ENCODE measurements around the gene TBKBP1.

TBKBP1 gene

DNA sequence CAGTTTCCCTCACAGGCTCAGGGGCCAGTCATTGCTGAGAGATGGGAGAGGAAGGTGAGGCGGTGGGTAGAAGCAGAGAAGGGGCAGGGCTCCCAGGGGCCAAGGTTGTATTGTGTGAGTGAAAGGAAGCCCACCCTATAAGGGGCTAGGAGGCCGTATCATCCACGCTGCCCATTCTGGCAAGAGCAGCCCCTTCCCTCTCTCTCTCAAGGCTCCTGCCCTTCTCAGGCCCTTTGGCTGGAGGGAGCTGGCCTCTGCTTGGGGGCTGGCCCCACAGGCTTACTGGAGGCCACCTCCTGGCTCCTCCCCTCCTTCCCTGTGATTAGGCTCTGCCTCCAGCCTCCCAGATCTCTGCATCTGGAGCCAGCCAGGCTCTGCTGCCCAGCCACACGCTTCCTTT is 7.6 kb downstream of the TBKBP1 start:
- TF ChIP-seq, protein P1, sequence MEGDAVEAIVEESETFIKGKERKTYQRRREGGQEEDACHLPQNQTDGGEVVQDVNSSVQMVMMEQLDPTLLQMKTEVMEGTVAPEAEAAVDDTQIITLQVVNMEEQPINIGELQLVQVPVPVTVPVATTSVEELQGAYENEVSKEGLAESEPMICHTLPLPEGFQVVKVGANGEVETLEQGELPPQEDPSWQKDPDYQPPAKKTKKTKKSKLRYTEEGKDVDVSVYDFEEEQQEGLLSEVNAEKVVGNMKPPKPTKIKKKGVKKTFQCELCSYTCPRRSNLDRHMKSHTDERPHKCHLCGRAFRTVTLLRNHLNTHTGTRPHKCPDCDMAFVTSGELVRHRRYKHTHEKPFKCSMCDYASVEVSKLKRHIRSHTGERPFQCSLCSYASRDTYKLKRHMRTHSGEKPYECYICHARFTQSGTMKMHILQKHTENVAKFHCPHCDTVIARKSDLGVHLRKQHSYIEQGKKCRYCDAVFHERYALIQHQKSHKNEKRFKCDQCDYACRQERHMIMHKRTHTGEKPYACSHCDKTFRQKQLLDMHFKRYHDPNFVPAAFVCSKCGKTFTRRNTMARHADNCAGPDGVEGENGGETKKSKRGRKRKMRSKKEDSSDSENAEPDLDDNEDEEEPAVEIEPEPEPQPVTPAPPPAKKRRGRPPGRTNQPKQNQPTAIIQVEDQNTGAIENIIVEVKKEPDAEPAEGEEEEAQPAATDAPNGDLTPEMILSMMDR (conservative IDR thresholded peaks at IDR 0.05): no peak

DNA sequence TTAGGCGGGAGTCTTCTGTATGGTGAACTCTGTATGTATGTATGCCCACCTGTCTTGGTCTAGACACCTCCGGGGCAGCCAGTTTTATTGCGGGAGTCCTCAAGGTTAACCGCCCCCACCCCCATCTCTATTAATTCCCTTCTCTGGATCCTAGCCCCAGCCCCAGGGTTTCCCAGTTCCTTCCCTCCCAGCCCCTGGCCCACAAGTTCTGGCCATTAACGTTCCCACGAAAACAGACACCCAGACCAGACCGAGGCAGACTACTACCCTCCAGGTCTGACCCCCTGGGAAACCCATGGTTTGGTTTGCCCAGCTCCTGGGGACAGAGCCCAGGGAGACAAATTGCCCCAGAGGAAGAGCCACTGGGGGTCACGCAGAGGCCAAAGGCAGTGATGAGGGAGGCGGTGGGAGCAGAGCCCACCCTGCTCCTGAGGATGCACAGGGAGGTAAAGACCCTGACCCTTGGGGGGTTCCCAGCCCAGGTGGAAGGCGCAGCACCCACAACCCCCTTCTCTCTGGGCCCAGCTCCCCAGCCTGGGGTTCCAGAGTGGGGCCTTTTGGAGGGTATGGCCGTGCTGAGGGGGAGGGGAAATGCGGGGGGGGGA is 8.5 kb downstream of the TBKBP1 start:
- TF ChIP-seq, protein P1 (conservative IDR thresholded peaks at IDR 0.05): no peak
- no peak overlapping the region for H3K27ac ChIP-seq

More for the DNA sequence above, 7.6 kb downstream of the TBKBP1 start:
- H3K27ac ChIP-seq: no peak overlapping the region

DNA sequence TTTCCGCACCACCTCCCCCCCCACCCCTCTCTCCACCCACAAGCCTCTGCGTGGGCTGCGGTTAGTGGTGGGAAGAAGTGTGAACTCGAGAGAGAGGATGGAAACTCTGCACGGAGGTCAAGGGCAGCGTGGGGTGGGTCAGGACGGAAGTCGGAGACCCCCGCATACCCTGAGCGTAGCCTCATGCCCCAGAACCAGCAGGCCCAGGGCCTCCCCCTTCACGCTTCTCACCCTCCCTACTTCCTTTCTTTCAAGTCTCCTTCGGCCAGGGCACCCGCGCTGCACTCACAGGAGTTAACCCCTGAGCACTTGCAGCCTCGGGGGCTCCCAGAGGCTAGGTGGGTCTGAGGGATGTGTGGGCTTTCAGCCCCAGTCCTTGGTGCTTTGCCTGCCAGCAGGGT is 9.2 kb downstream of the TBKBP1 start:
- H3K27ac ChIP-seq: no peak overlapping the region
- TF ChIP-seq, protein P1 (conservative IDR thresholded peaks at IDR 0.05): no peak

DNA sequence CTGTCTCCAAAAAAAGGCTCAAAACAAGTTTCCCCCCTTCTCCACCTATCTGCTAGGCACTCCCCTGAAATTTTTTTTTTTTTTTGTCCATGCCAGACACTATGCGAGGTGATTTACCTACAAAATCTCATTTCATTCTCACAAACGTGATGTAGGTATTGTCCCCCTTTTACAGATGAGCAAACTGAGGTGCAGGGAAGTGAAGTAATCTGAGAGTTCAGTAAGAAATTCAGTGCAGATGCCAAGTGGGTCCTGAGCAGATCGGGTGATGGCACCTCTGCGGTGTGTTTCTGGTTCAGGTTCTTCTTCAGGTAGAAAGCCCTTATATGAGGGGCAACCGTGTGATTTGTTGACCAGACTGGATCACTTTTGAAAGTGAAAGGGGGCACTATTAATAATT is 9.7 kb downstream of the TBKBP1 start:
- TF ChIP-seq, protein P1 (conservative IDR thresholded peaks at IDR 0.05): no peak

DNA sequence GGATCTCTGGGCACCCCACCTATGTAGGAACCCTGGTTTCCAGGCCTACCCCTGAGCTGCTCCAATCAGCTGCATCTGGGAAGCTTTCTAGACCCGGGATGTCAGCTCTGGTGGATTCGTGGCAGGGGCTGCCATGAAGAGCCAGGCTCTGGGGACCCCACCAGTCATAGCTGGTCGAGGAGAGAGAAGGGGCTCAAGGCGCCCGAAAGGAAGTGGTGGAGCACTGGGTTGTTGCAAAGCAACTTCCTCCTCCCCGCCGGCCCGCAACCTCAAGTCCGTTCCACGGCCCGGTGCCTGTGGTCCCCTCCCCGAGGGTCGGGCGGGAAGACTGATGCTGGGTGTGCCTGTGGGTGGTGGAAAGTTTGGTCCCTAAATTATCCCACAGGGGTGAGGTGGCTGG is 10.2 kb downstream of the TBKBP1 start:
- TF ChIP-seq, protein P1 (conservative IDR thresholded peaks at IDR 0.05): no peak
- no peak overlapping the region for H3K27ac ChIP-seq

More for the DNA sequence above, 9.7 kb downstream of the TBKBP1 start:
- H3K27ac ChIP-seq: no peak overlapping the region

DNA sequence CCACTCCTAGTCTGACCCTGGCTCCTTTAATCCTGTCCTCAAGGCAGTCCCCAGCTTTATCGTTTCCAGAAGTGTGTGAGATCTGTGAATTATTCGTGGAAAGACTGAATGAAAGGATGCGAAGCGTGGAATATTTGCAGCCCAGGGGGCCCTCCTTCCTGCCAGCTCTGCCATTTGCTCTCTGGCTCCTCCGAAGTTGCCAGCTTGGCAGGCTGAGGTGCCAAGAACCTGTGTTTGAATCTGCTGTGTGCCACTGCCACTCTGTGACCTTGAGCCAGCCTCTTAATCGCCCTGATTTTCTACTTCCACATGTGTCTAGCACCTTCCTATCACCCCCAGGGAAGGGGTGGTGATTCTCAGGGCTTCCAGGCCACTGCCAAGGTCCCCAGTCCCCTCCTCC is 10.8 kb downstream of the TBKBP1 start:
- TF ChIP-seq, protein P1 (conservative IDR thresholded peaks at IDR 0.05): no peak
- H3K27ac ChIP-seq: no peak overlapping the region

DNA sequence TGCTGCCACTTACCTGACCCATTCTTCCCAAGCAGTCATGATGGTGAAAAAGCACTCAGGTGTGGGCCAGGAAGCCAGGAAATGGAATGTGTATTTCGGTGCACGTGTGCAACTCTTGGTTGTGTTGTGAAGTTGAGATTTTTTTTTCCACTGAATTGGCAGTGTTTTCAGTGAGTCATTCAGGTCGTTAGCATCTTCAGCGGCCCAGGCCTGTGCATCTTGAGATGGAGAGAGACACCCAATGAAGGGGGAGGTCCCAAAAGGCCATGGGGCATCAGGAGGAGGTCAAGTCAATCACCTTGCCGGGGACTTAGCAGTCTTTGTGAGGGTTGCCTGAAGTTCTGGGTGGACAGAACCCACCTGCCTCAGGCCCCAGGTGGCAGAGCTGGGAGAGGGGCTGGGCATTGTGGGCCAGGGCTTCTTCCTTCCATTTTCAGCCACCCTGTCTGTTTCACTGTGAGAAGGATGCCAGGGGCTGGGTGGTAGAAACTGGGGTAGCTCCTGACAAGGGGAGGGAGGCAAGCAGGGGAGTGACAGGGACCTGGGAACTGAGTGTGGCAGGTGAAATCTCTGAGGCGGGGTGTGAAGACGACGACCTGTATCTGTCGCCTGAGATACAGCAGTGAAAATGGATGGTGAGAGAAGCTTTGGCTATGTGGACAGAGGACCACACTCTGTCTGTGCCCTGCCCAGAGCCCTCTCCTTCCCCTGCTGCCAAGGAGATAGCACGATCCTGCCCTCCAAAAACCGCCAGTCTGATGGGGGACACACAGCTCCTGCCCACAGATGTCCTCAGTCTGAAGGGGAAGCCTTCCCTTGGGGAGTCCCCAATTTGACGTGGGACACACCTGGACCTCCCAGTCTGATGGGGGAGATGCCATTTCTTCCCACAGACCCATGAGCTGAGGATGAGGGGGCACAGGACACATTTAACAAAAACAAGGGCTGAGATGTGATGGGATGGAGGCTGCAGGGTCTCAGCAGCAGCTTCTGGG is 11.9 kb downstream of the TBKBP1 start:
- TF ChIP-seq, protein P1 (conservative IDR thresholded peaks at IDR 0.05): no peak
- H3K27ac ChIP-seq: no peak overlapping the region
